GM19455 (cell line): ENCODE results near the gene MCC.

Experiments used
- ATAC-seq: cut with Tn5 transposase; IDR thresholded peaks from one replicate; pipeline ENCODE4 v1.9.1; 2021; ENCODE audit not compliant: unreplicated experiment

The MCC gene

GRCh38 chr5:113156271-113156877, 331.9 kb downstream of the MCC start:
- ATAC-seq: no peak

GRCh38 chr5:113153512-113154097, 334.6 kb downstream of the MCC start:
- no peak for ATAC-seq

GRCh38 chr5:113152380-113152740, 335.9 kb downstream of the MCC start:
- ATAC-seq: no peak

GRCh38 chr5:113151641-113152379, 336.4 kb downstream of the MCC start:
- ATAC-seq: no peak

GRCh38 chr5:113150821-113151220, 337.4 kb downstream of the MCC start:
- ATAC-seq: no peak

GRCh38 chr5:113150221-113150620, 338.0 kb downstream of the MCC start:
- no peak for ATAC-seq

GRCh38 chr5:113147537-113147936, 340.7 kb downstream of the MCC start:
- ATAC-seq: no peak

- no peak for ATAC-seq
These were observed 341.1 kb downstream of the MCC start for GRCh38 chr5:113147101-113147508.

GRCh38 chr5:113145757-113146387, 342.4 kb downstream of the MCC start:
- ATAC-seq: no peak

- no peak for ATAC-seq
These were observed 346.1 kb downstream of the MCC start for GRCh38 chr5:113142186-113142585.

GRCh38 chr5:113140837-113141671, 347.2 kb downstream of the MCC start:
- ATAC-seq: no peak

- no peak for ATAC-seq
These were observed 354.9 kb downstream of the MCC start for GRCh38 chr5:113133211-113133975.

GRCh38 chr5:113132564-113132963, 355.7 kb downstream of the MCC start:
- ATAC-seq: no peak

- no peak for ATAC-seq
These were observed 359.5 kb downstream of the MCC start for GRCh38 chr5:113128641-113129330.

- no peak for ATAC-seq
These were observed 360.2 kb downstream of the MCC start for GRCh38 chr5:113128082-113128481.

GRCh38 chr5:113127021-113127420, 361.2 kb downstream of the MCC start:
- ATAC-seq: no peak

GRCh38 chr5:113125371-113125770, 362.9 kb downstream of the MCC start:
- ATAC-seq: no peak

GRCh38 chr5:113124914-113125313, 363.3 kb downstream of the MCC start:
- ATAC-seq: no peak

- ATAC-seq: no peak
These were observed 364.0 kb downstream of the MCC start for GRCh38 chr5:113124265-113124664.

GRCh38 chr5:113123618-113124017, 364.6 kb downstream of the MCC start:
- ATAC-seq: no peak
